Liver (tissue), 9 donors: ENCODE data around the gene GPR68. TPM values are rescaled to one million over a fixed set of nuclear protein-coding genes. Genes with fewer than 3 reads are reported as not detected.

Source experiments
- DNase-seq: peaks from one replicate; pipeline ENCODE4 v3.0.0-alpha.2; 2017; ENCODE audit warnings: low spot score
- H3K27ac ChIP-seq, 2 donors: one replicate each; pipeline ENCODE4 v1.7.0; 2013; ENCODE audit warnings: inconsistent platforms in 2 of 2, low read length in 2 of 2, control low read depth in 1 of 2, low read depth in 1 of 2, mild to moderate bottlenecking in 1 of 2
- H3K27me3 ChIP-seq, 4 donors: one replicate each; pipeline versions ENCODE4 v1.6.1 to v1.7.0; 2013; ENCODE audit warnings: low read length in 3 of 4, inconsistent platforms in 1 of 4, mild to moderate bottlenecking in 1 of 4, moderate library complexity in 1 of 4; ENCODE audit not compliant: control insufficient read depth in 4 of 4, insufficient read depth in 4 of 4
- H3K36me3 ChIP-seq, 4 donors: one replicate each; pipeline versions ENCODE4 v1.6.1 to v1.7.0; 2013; ENCODE audit warnings: low read length in 3 of 4, mild to moderate bottlenecking in 3 of 4, low read depth in 1 of 4, moderate library complexity in 1 of 4; ENCODE audit not compliant: control insufficient read depth in 4 of 4, insufficient read depth in 3 of 4
- H3K4me1 ChIP-seq, 4 donors: one replicate each; pipeline versions ENCODE4 v1.6.1 to v1.7.0; 2013; ENCODE audit warnings: low read length in 3 of 4, mild to moderate bottlenecking in 3 of 4, moderate library complexity in 1 of 4; ENCODE audit not compliant: control insufficient read depth in 4 of 4, insufficient read depth in 4 of 4
- H3K4me3 ChIP-seq, 3 donors: one replicate each; pipeline versions ENCODE4 v1.6.1 to v1.7.0; 2013; ENCODE audit warnings: low read length in 3 of 3, control low read depth in 1 of 3, low read depth in 1 of 3, mild to moderate bottlenecking in 1 of 3
- H3K9ac ChIP-seq, 2 donors: one replicate each; pipeline ENCODE4 v1.7.0; 2013; ENCODE audit warnings: low read length in 2 of 2, mild to moderate bottlenecking in 2 of 2, moderate library complexity in 2 of 2, control low read depth in 1 of 2, low read depth in 1 of 2
- H3K9me3 ChIP-seq, 4 donors: one replicate each; pipeline versions ENCODE4 v1.6.1 to v1.7.0; 2013; ENCODE audit warnings: low read length in 3 of 4; ENCODE audit not compliant: control insufficient read depth in 4 of 4
- ATF3 ChIP-seq: IDR thresholded peaks from 2 replicates; pipeline ENCODE4 v1.6.1; 2016; ENCODE audit warnings: antibody characterized with exemption
- CTCF ChIP-seq: fragments of 150-350 bp; IDR thresholded peaks from 2 replicates; pipeline ENCODE4 v1.5.1; 2017; ENCODE audit warnings: improper control_type of control experiment, low read depth, low read length; ENCODE audit not compliant: missing input control
- FOXA1 ChIP-seq: IDR thresholded peaks from 2 replicates; pipeline ENCODE4 v1.6.1; 2016; ENCODE audit warnings: antibody characterized with exemption
- FOXA2 ChIP-seq: IDR thresholded peaks from 2 replicates; pipeline ENCODE4 v1.6.1; 2016; ENCODE audit warnings: antibody characterized with exemption
- GABPA ChIP-seq, 2 donors: IDR thresholded peaks in 1 of 2; conservative IDR thresholded peaks in 1 of 2; 2 replicates each; pipeline ENCODE4 v1.6.1; 2016; ENCODE audit warnings: antibody characterized with exemption in 2 of 2, mild to moderate bottlenecking in 1 of 2, moderate library complexity in 1 of 2
- HNF4A ChIP-seq, 2 donors: conservative IDR thresholded peaks; 2 replicates each; pipeline ENCODE4 v1.6.1; 2016; ENCODE audit warnings: antibody characterized with exemption in 2 of 2, mild to moderate bottlenecking in 2 of 2
- HNF4G ChIP-seq: IDR thresholded peaks from 2 replicates; pipeline ENCODE4 v1.6.1; 2016; ENCODE audit warnings: antibody characterized with exemption
- JUND ChIP-seq, 2 donors: IDR thresholded peaks; 2 replicates each; pipeline ENCODE4 v1.6.1; 2016; ENCODE audit warnings: antibody characterized with exemption in 2 of 2
- MAX ChIP-seq: IDR thresholded peaks from 2 replicates; pipeline ENCODE4 v1.6.1; 2016; ENCODE audit warnings: antibody characterized with exemption
- NR2F2 ChIP-seq: IDR thresholded peaks from 2 replicates; pipeline ENCODE4 v1.6.1; 2016; ENCODE audit warnings: antibody characterized with exemption
- RAD21 ChIP-seq, 2 donors: IDR thresholded peaks; 2 replicates each; pipeline ENCODE4 v1.6.1; 2016; ENCODE audit warnings: antibody characterized with exemption in 2 of 2, mild to moderate bottlenecking in 2 of 2
- REST ChIP-seq: IDR thresholded peaks from 2 replicates; pipeline ENCODE4 v1.6.1; 2016; ENCODE audit warnings: antibody characterized with exemption, mild to moderate bottlenecking
- RXRA ChIP-seq, 2 donors: IDR thresholded peaks; 2 replicates each; pipeline ENCODE4 v1.6.1; 2017 to 2018; ENCODE audit warnings: antibody characterized with exemption in 2 of 2, mild to moderate bottlenecking in 1 of 2
- SP1 ChIP-seq: IDR thresholded peaks from 2 replicates; pipeline ENCODE4 v1.6.1; 2018; ENCODE audit warnings: antibody characterized with exemption, mild to moderate bottlenecking
- YY1 ChIP-seq: IDR thresholded peaks from 2 replicates; pipeline ENCODE4 v1.6.1; 2016; ENCODE audit warnings: antibody characterized with exemption, mild to moderate bottlenecking
- WGBS: extraction: QIAGEN DNeasy Blood & Tissue Kit; methylation state at CpG from one replicate; pipeline ENCODE4 v1.1.7; 2013; 5-methylcytosine and 5-hydroxymethylcytosine counted together
- polyA plus RNA-seq, 2 donors: library from polyadenylated mRNA; stranded (reverse) in 1 of 2; unstranded in 1 of 2; fragments of 200-250 nt in 1 of 2; fragments of >200 nt in 1 of 2; fragmentation: Nextera tagmentation in 1 of 2; extraction: Ambion mirVana in 1 of 2; gene quantifications; one replicate each; pipeline versions ENCODE4 v1.2.1 to v1.2.3, GENCODE V29; 2013 to 2015
- total RNA-seq, 2 donors: library from RNA; depleted of rRNA; stranded (reverse); fragments of >200 nt; gene quantifications; one replicate each; pipeline ENCODE4 v1.2.3, GENCODE V29; 2014
- donor health status: healthy.
- donor health status: healthy.
- donor health status: healthy.
- donor health status: healthy.
- donor health status: healthy.

Gene GPR68
- total and polyA plus RNA-seq, 4 donors, result 0.17 to 0.37 (median 0.33) TPM; not detected in 1

- TF ChIP-seq SP1 (no peak), MAX (no peak), ATF3 (no peak), FOXA1 (no peak), RXRA (IDR thresholded peaks at IDR 0.05) (no peak), JUND (IDR thresholded peaks at IDR 0.05) (no peak), FOXA2 (no peak)
- no peak overlapping the region for H3K4me3 ChIP-seq
- no peaks in the 10 kb centered on the region for H3K9me3 ChIP-seq
- H3K9ac ChIP-seq, result no peak overlapping the region
- H3K27ac ChIP-seq, result no peak overlapping the region
- H3K4me1 ChIP-seq, result peaks cover 0 to 3% (median 0%) of the 10 kb centered on the region in 4 donors
- no peaks in the 10 kb centered on the region for H3K27me3 ChIP-seq
- no peak for DNase-seq
- peaks cover 0 to 59% (median 33%) of the 10 kb centered on the region in 4 donors for H3K36me3 ChIP-seq
Observed at GRCh38 chr14:91197631-91198030, 46.9 kb downstream of the GPR68 start.

GRCh38 chr14:91195881-91196280 is 48.6 kb downstream of the GPR68 start:
- WGBS, result 88% methylated on average over 10 of the region's 10 CpGs
- Histone ChIP-seq H3K36me3 (peaks cover 0 to 67% (median 40%) of the 10 kb centered on the region in 4 donors), H3K4me1 (no peaks in the 10 kb centered on the region), H3K9me3 (no peaks in the 10 kb centered on the region), H3K27me3 (no peaks in the 10 kb centered on the region), H3K27ac (no peak overlapping the region), H3K9ac (no peak overlapping the region), H3K4me3 (no peak overlapping the region)
- TF ChIP-seq HNF4G (no peak), REST (no peak), SP1 (no peak), RXRA (IDR thresholded peaks at IDR 0.05) (no peak), FOXA1 (no peak), MAX (no peak), GABPA (IDR thresholded peaks at IDR 0.05 in 1 of 2, conservative IDR thresholded peaks at IDR 0.05 in 1 of 2) (no peak), CTCF (no peak), NR2F2 (no peak), FOXA2 (no peak), HNF4A (conservative IDR thresholded peaks at IDR 0.05) (no peak), RAD21 (IDR thresholded peaks at IDR 0.05) (no peak), JUND (IDR thresholded peaks at IDR 0.05) (no peak), YY1 (no peak)
- no peak for DNase-seq
